HG02642 (cell line): Measurements from ENCODE around the gene OR4K5.
"Not testable (repeated sequence)": the region's sequence is repeated elsewhere in the genome, so short reads cannot be mapped to it uniquely, and the experiment has no call there.

Source experiments
- ATAC-seq: cut with Tn5 transposase; IDR thresholded peaks from one replicate; pipeline ENCODE4 v1.9.1; 2021; ENCODE audit warnings: mild to moderate bottlenecking; ENCODE audit not compliant: unreplicated experiment, poor library complexity

OR4K5 gene, protein sequence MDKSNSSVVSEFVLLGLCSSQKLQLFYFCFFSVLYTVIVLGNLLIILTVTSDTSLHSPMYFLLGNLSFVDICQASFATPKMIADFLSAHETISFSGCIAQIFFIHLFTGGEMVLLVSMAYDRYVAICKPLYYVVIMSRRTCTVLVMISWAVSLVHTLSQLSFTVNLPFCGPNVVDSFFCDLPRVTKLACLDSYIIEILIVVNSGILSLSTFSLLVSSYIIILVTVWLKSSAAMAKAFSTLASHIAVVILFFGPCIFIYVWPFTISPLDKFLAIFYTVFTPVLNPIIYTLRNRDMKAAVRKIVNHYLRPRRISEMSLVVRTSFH

DNA sequence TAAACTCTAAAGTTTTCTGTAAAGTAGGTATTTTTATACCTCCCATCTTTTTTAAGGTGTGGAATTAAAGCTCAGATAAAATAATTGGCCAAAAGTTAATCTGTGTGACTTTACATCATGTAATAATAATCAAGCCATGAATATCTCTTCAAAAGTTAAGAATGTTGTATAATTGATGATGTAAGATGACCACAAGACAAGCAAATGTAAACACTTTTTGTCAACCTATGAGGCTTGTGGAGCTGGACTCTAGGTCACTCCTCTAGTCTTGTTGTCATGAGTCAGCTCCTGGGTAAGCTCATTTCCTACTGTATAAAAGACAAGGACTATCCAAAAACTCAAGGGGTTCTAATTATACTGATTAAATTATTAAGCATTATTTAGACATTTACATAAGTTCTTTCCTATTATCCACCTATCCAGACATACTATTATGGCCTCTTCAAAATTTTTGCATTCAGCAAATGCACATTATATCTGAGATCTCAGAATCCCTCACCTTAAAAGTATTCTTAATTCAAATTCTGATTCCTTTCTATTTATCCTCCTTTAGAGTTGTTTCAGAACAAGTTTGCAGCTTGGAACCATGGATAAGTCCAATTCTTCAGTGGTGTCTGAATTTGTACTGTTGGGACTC, at the start of gene OR4K5:
Gene OR4K5, plus strand, starts transcription at position 587 of the 637 bp plus-strand sequence. Its CDS starts 0 bp downstream, at position 587.
- ATAC-seq = no peak

DNA sequence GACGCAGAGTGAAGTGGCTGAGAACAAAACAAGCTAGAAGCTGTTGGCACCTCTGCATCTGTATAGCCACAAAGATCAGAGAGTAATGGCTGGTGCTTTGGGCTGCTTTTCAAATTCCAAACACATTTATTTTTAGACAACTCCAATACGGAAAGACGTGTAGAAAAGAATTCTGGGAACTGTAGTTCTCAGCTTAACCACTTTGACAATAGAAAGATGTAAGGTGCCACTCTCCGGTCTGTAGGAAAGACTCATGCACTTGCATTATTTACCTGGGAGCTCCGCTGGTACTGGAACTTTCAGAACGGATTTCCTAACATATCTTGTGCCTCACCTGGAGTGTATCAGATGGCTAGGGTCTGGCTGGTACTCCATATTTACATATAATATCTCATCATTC, 47.2 kb upstream of the OR4K5 start:
- no peak for ATAC-seq

DNA sequence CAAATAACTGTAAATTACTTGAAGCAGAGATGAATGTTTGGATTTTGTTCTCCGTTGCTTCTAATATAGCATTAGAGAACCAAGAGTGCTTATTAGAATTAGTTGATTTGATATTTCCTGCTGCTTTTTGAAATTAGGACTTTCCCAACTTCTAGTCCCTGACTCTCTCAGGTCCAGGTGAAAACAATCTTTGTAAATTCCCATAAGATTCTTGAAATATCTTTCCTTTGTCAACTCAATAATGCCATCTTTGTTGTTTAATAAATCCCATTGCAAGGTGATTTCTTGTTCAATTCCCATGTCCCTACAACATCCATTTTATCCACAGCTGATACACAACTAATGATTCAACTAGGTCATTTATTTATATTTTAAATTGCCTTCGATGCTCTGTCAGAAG, 45.6 kb upstream of the OR4K5 start, which contains the start of gene OR4K2:
Gene OR4K2, plus strand, starts transcription at position 301 of the 400 bp plus-strand sequence. CDS start 1,126 bp downstream, outside the sequence.
- ATAC-seq = no peak

- ATAC-seq = no peak
Observed at GRCh38 chr14:19878029-19878642, 42.3 kb upstream of the OR4K5 start.

GRCh38 chr14:19895282-19895681, 25.1 kb upstream of the OR4K5 start:
- no peak for ATAC-seq

DNA sequence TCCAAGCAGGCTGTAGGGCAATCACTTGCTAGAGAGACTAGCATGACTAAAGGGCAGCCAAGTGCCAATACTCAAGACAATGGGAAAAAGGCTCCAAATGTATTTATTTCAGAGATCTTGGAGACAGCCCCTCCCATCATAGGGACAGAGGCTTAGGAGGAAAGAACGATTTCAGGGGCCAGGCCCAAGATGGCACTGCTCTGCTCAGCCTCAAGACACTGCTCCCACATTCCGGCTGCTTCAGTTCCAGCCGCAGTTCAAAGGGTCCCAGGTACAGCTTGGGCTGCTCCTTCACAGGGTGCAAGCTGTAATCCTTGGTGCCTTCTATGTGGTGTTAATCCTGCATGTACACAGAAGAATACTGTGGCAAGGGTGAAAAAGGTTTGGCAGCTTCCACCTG, 19.4 kb upstream of the OR4K5 start:
- ATAC-seq = no peak

- ATAC-seq = no peak
Observed at GRCh38 chr14:19902409-19902808, 18.0 kb upstream of the OR4K5 start.

- ATAC-seq = no peak
Observed at GRCh38 chr14:19906665-19907064, 13.7 kb upstream of the OR4K5 start.

- no peak for ATAC-seq
Observed at GRCh38 chr14:19911114-19911513, 9.3 kb upstream of the OR4K5 start.

- ATAC-seq = no peak
Observed at GRCh38 chr14:19917243-19917642, 3.2 kb upstream of the OR4K5 start.

GRCh38 chr14:19917955-19918518, 2.4 kb upstream of the OR4K5 start:
- ATAC-seq = no peak

- no peak for ATAC-seq
Observed at GRCh38 chr14:19918553-19919264, 1.7 kb upstream of the OR4K5 start.

GRCh38 chr14:19930617-19931016, 10.2 kb downstream of the OR4K5 start, which contains the start of gene OR4K1:
OR4K1 (plus strand) TSS chr14:19930917; CDS start chr14:19935667, 4,750 bp downstream.
- no peak for ATAC-seq

DNA sequence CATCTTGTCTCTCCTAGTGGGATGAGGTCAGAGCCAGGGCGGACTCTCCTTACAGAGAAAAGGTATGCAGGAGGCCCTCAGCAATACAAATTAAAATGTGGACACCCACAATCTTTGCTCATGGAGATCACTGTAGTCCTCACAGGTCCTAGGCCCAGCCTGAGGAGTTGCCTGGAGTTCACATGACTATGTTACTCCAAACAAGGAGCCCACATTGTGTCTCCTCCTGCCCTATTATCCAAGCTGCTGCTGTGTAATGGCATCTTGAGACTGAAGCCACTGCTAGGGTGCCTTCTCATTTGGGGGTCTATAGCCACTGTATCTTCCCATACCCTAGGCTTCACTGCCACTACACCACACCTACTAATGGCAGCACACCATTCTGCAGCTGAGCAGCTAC, 21.3 kb downstream of the OR4K5 start:
- ATAC-seq = no peak

DNA sequence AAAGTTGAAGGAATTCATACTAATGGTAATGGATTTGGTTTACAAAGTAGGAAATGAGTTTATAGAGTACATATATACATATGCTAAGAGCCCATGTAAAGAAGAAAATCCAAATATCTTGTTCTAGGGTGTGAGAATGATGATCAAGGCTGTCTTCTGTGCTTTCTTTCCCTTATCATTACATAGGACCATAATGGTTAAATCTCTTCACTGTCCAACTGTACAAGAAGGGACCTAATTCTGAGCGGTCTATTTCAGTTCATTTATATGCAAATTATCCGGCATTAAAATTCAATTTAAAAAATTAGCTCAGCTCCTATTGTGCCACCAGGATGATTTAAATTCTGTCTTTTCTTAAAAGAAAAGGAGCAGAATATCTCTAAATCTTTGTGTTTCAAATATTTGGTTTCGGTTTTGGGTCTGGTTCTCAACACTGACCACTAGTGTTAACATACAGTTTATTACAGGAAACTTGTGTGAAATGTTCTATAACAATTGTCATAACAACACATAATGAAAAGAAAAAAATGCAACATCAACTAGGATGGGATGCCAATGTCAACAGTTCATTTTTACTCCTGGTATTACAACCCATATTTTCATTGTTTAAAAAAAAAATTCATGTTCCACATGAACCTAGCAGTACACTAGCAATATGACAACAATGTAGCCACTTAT, 27.1 kb downstream of the OR4K5 start:
- no peak for ATAC-seq

GRCh38 chr14:19949218-19949617, 28.8 kb downstream of the OR4K5 start:
- no peak for ATAC-seq

DNA sequence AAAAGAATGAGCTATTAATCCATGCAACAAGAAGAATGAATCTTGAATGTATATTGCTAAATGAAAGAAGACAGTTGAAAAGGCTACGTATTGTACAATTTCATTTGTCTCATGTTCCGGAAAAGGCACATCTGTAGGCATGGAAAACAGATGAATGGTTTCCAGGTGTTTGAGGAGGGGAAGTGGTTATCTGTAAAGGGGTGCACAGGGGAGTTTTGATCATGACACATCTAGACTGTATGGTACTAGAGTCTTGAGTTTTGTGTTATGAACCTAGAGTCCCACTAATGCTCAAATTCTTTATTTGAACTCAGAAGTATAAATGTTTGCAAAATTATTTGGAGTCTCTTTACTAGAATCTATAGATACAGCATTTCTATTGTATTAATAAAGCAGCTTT, 49.3 kb downstream of the OR4K5 start:
- ATAC-seq = not testable (repeated sequence)
